OCI-LY7 (cell line): ENCODE data around the gene SPATA24. TPM values are rescaled to one million over a fixed set of nuclear protein-coding genes. Genes with fewer than 3 reads are reported as not detected.
"Not testable (repeated sequence)": the region's sequence is repeated elsewhere in the genome, so short reads cannot be mapped to it uniquely, and the experiment has no call there.

Source experiments
- BruUV-seq: library from RNA; stranded (reverse); fragments of 400-500 nt; replicated peaks from 2 replicates; lab custom pipeline; 2021; lab: Mats Ljungman, UMichigan
- CTCF ChIA-PET: fragments of 300-600 bp; sonication (Branson Sonifier 250); formaldehyde crosslinking; loops from one replicate; lab custom pipeline; 2022; ENCODE audit warnings: antibody characterized with exemption; ENCODE audit not compliant: unreplicated experiment; lab: Charles Lee
- POLR2A ChIA-PET: fragments of 300-600 bp; sonication (Branson Sonifier 250); formaldehyde crosslinking; loops from one replicate; lab custom pipeline; 2022; ENCODE audit warnings: antibody characterized with exemption; lab: Charles Lee
- DNase-seq: peaks from one replicate; pipeline ENCODE4 v3.0.0-alpha.2; 2015; ENCODE audit warnings: low spot score
- H2AFZ ChIP-seq: fragments of 200-600 bp; sonication (generic), shearing (Covaris generic); 2 replicates; pipeline ENCODE4 v1.6.1; 2014; ENCODE audit warnings: mild to moderate bottlenecking, antibody characterized with exemption, low read length, moderate library complexity
- H3K27ac ChIP-seq: fragments of 200-600 bp; sonication (generic); 2 replicates; pipeline ENCODE4 v1.5.1; 2014; ENCODE audit warnings: mixed run types, low read depth, mild to moderate bottlenecking, moderate library complexity, low read length, inconsistent platforms; ENCODE audit not compliant: poor library complexity, severe bottlenecking
- H3K36me3 ChIP-seq: fragments of 200-600 bp; sonication (generic); 2 replicates; pipeline ENCODE4 v1.6.1; 2014; ENCODE audit warnings: mild to moderate bottlenecking, antibody characterized with exemption, low read length, moderate library complexity, mixed read lengths; ENCODE audit not compliant: insufficient read depth
- H3K4me1 ChIP-seq: fragments of 200-600 bp; sonication (generic); 2 replicates; pipeline ENCODE4 v1.5.1; 2014; ENCODE audit warnings: mild to moderate bottlenecking, low read length; ENCODE audit not compliant: insufficient read depth, poor library complexity, severe bottlenecking
- H3K4me2 ChIP-seq: fragments of 200-600 bp; sonication (generic); 2 replicates; pipeline ENCODE4 v1.6.1; 2014; ENCODE audit warnings: mild to moderate bottlenecking, low read length
- H3K4me3 ChIP-seq: fragments of 200-600 bp; sonication (generic); 2 replicates; pipeline ENCODE4 v1.5.1; 2014; ENCODE audit warnings: mild to moderate bottlenecking, low read depth, low read length; ENCODE audit not compliant: poor library complexity, severe bottlenecking
- H3K79me2 ChIP-seq: fragments of 200-600 bp; sonication (generic); 2 replicates; pipeline ENCODE4 v1.6.1; 2016; ENCODE audit warnings: low read depth, mild to moderate bottlenecking, low read length, moderate library complexity, mixed read lengths; ENCODE audit not compliant: insufficient read depth
- H3K9me2 ChIP-seq: fragments of 200-600 bp; sonication (generic); 2 replicates; pipeline ENCODE4 v1.6.1; 2016; ENCODE audit warnings: mild to moderate bottlenecking, low read length, mixed read lengths; ENCODE audit not compliant: insufficient read depth
- H3K9me3 ChIP-seq: fragments of 200-600 bp; sonication (generic); 2 replicates; pipeline ENCODE4 v1.6.1; 2014; ENCODE audit warnings: mild to moderate bottlenecking, mixed run types, low read length, mixed read lengths
- H4K20me1 ChIP-seq: fragments of 200-600 bp; sonication (generic); 2 replicates; pipeline ENCODE4 v1.6.1; 2014; ENCODE audit warnings: mild to moderate bottlenecking, antibody characterized with exemption, low read length, moderate library complexity, mixed read lengths; ENCODE audit not compliant: insufficient read depth
- CTCF ChIP-seq: fragments of 200-600 bp; sonication (generic); conservative IDR thresholded peaks from 2 replicates; pipeline ENCODE4 v1.5.1; 2014; ENCODE audit warnings: mild to moderate bottlenecking, antibody characterized with exemption, low read length, moderate library complexity, mixed read lengths
- EZH2phosphoT487 ChIP-seq: fragments of 200-600 bp; sonication (generic); IDR thresholded peaks from 2 replicates; pipeline ENCODE4 v1.6.1; 2018; ENCODE audit warnings: low read depth, borderline replicate concordance, mild to moderate bottlenecking, mixed run types, antibody characterized with exemption, low read length, moderate library complexity, mixed read lengths
- intact Hi-C: fragments of 100-400 bp; cut with micrococcal nuclease; formaldehyde crosslinking; loops from one replicate; pipeline ENCODE4 v1.10.0; 2022; ENCODE audit not compliant: unreplicated experiment
- total RNA-seq, 2 experiments: library from RNA; depleted of rRNA in 1 of 2; stranded (reverse); fragments of >200 nt in 1 of 2; shearing (Covaris generic) in 1 of 2; gene quantifications; 2 replicates each; pipeline ENCODE4 v1.2.3, GENCODE V29; 2014 to 2022

SPATA24 gene
- total RNA-seq, 2 experiments from 2014 or later, result 9.4 to 12.0 TPM

- peak; percentile 70 for DNase-seq
- intact Hi-C loops, result no loop called here
- Histone ChIP-seq H2AFZ (no peak overlapping the region), H3K4me1 (peaks cover 73% of the 10 kb centered on the region), H3K4me2 (peak overlapping the region; percentile 99), H3K9me2 (no peaks in the 10 kb centered on the region), H4K20me1 (peaks cover 7% of the 10 kb centered on the region; the same call in 1 of the 2 replicates), H3K36me3 (peaks cover 56% of the 10 kb centered on the region), H3K4me3 (peak overlapping the region; percentile 79), H3K27ac (peak overlapping the region; percentile 90), H3K79me2 (peaks cover 64% of the 10 kb centered on the region), H3K9me3 (no peaks in the 10 kb centered on the region)
- ChIA-PET POLR2A (interaction anchor here (0.6 to 1.8 kb wide), 6 partner anchors 10 to 884 kb away, joined by 3 to 9 read pairs (median 4); partner anchors contain the start of gene MATR3), CTCF (no interaction called here)
- no TSS peak for BruUV-seq
- TF ChIP-seq EZH2phosphoT487, result no peak
- no peak for TF ChIP-seq CTCF
Observed at GRCh38 chr5:139387611-139388197, 16.2 kb downstream of the SPATA24 start.

- BruUV-seq, DNase-seq, intact Hi-C loops, H4K20me1 ChIP-seq, H2AFZ ChIP-seq, H3K9me2 ChIP-seq, H3K9me3 ChIP-seq: not testable (repeated sequence)
- Histone ChIP-seq H3K4me3 (peak overlapping the region; percentile 79), H3K36me3 (peaks cover 56% of the 10 kb centered on the region), H3K79me2 (peaks cover 64% of the 10 kb centered on the region), H3K4me1 (peaks cover 81% of the 10 kb centered on the region), H3K4me2 (peak overlapping the region; percentile 99), H3K27ac (peak overlapping the region; percentile 90)
- CTCF ChIA-PET, result interaction anchor here (0.9 kb wide), 1 partner anchor 10 kb away, joined by 3 read pairs; no protein-coding TSS in a partner anchor
- POLR2A ChIA-PET, result interaction anchor here (0.6 to 1.8 kb wide), 3 partner anchors 11 to 176 kb away, joined by 5 to 9 read pairs (median 8); no protein-coding TSS in a partner anchor
Observed at GRCh38 chr5:139386956-139387355, 16.9 kb downstream of the SPATA24 start.

- H3K4me3 ChIP-seq, result peak overlapping the region; percentile 79
- H3K79me2 ChIP-seq, result peaks cover 60% of the 10 kb centered on the region
- intact Hi-C loops, result no loop called here
- TF ChIP-seq CTCF, result no peak
- TF ChIP-seq EZH2phosphoT487, result no peak
- H2AFZ ChIP-seq, result no peak overlapping the region
- peaks cover 7% of the 10 kb centered on the region; the same call in 1 of the 2 replicates for H4K20me1 ChIP-seq
- H3K36me3 ChIP-seq, result peaks cover 56% of the 10 kb centered on the region
- H3K27ac ChIP-seq, result peak overlapping the region; percentile 90
- ChIA-PET CTCF (interaction anchor here (0.9 kb wide), 1 partner anchor 9 kb away, joined by 3 read pairs; no protein-coding TSS in a partner anchor), POLR2A (no interaction called here)
- peak overlapping the region; percentile 99 for H3K4me2 ChIP-seq
- no peak for DNase-seq
- H3K9me3 ChIP-seq, result no peaks in the 10 kb centered on the region
- H3K9me2 ChIP-seq, result no peaks in the 10 kb centered on the region
- TSS peak; percentile 6 for BruUV-seq
- peaks cover 77% of the 10 kb centered on the region for H3K4me1 ChIP-seq
Observed at GRCh38 chr5:139386050-139386438, 17.8 kb downstream of the SPATA24 start.
